Measurements from ENCODE around the gene PDLIM5. TPM values are rescaled to one million over a fixed set of nuclear protein-coding genes. Genes with fewer than 3 reads are reported as not detected.

The PDLIM5 gene
- total and polyA plus RNA-seq, 4 experiments from 2014 or later: 37.4 to 57.5 (median 44.6) TPM

DNA sequence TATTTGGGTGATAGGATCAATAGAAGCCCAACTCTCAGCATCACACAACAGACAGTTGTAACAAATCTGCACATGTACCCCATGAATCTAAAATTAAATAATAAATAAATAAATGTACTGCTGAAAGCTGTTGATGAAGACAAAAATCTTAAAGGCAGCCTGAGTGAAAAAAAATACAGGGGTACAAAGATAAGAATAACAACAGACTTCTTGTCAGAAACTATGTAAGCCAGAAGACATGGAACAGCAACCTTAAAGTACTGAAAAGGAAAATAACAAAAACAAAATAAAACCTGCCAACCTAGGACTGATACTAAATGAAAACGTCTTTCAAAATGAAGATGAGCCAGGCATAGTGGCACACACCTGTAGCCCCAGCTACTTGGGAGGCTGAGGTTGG, 25.0 kb upstream of the PDLIM5 start:
- ChIA-PET POLR2A (ENCODE audit: partially characterized antibody) (no interaction called here), CTCF (ENCODE audit: partially characterized antibody) (interaction anchor here (2.3 kb wide), 1 partner anchor 19 kb away, joined by 7 read pairs; no protein-coding TSS in a partner anchor)
- Mint-ChIP-seq H3K4me3 (no peak overlapping the region), H3K27ac (no peak overlapping the region), H3K4me1 (no peaks in the 10 kb centered on the region), H3K27me3 (peaks cover 9 to 15% of the 10 kb centered on the region in 2 donors), H3K36me3 (peaks cover 0 to 2% of the 10 kb centered on the region in 2 donors), H3K9me3 (peaks cover 5 to 48% (median 34%) of the 10 kb centered on the region in 8 donors)
- Histone ChIP-seq H3K9me3 (ENCODE audit: control insufficient read depth in 1 of 2, low read length in 2 of 2) (no peaks in the 10 kb centered on the region), H3K4me1 (ENCODE audit: insufficient read depth, low read length) (no peaks in the 10 kb centered on the region), H3K27ac (ENCODE audit: low read depth, low read length) (no peak overlapping the region), H3K4me3 (ENCODE audit: low read length in 2 of 2) (no peak overlapping the region), H3K36me3 (ENCODE audit: insufficient read depth, low read length) (no peaks in the 10 kb centered on the region), H3K27me3 (ENCODE audit: insufficient read depth, low read length) (no peaks in the 10 kb centered on the region)
- intact Hi-C loops (cut with micrococcal nuclease): no loop called here
- DNase-seq: no peak

DNA sequence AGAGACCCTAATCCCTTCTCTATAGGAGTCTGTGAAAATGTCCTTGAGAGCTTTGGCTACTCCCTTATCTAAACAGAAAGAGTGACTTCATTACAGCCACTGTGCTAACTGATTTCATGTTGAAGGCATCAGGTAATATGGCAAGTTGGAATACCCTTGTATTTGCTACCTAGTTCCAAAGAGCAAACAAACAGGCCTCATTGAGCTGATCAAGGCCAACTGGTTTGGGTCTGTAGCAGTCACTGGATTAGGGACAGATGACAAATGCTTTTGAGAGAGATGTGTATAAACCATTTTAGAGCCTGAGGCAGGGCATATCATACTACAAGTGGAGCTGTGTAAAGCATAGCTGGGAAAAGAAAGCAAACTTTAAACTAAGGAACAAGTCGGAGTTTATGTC, 22.9 kb upstream of the PDLIM5 start:
- POLR2A ChIA-PET (ENCODE audit: partially characterized antibody): no interaction called here

DNA sequence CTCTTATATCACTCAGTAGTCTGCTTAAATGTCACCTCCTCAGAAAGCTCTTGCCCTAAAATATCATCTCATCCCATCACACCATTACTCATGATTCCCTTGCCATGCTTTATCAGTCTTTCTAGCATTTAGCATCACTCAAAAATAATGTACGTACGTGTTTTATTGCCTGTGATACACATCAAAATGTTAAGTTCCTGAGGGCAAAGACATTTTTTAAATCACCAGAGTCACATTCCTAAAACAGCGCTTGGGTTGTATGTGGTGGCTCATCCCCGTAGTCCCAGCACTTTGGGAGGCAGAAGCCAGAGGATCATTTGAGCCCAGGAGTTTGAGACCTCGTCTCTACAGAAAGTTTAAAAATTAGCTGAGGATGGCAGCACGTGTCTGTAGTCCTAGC, 21.3 kb upstream of the PDLIM5 start:
- POLR2A ChIA-PET (ENCODE audit: partially characterized antibody): no interaction called here
- H3K9me3 Mint-ChIP-seq: peaks cover 5 to 23% (median 15%) of the 10 kb centered on the region in 8 donors
- intact Hi-C loops (cut with micrococcal nuclease): no loop called here
- CTCF ChIA-PET (ENCODE audit: partially characterized antibody): interaction anchor here (0.8 to 2.0 kb wide), 2 partner anchors 8 to 23 kb away, joined by 3 to 7 read pairs; no protein-coding TSS in a partner anchor
- DNase-seq: no peak
- H3K27ac Mint-ChIP-seq: no peak overlapping the region
- H3K36me3 Mint-ChIP-seq: peaks cover 0 to 1% of the 10 kb centered on the region in 2 donors
- Histone ChIP-seq H3K36me3 (ENCODE audit: insufficient read depth, low read length) (no peaks in the 10 kb centered on the region), H3K4me1 (ENCODE audit: insufficient read depth, low read length) (no peaks in the 10 kb centered on the region), H3K27ac (ENCODE audit: low read depth, low read length) (no peak overlapping the region), H3K4me3 (ENCODE audit: low read length in 2 of 2) (no peak overlapping the region), H3K9me3 (ENCODE audit: control insufficient read depth in 1 of 2, low read length in 2 of 2) (no peaks in the 10 kb centered on the region), H3K27me3 (ENCODE audit: insufficient read depth, low read length) (no peaks in the 10 kb centered on the region)
- no peak overlapping the region for H3K4me3 Mint-ChIP-seq
- H3K27me3 Mint-ChIP-seq: peaks cover 3 to 5% of the 10 kb centered on the region in 2 donors
- no peaks in the 10 kb centered on the region for H3K4me1 Mint-ChIP-seq

More for the DNA sequence above, 22.9 kb upstream of the PDLIM5 start:
- no peak for DNase-seq
- Histone ChIP-seq H3K4me3 (ENCODE audit: low read length in 2 of 2) (no peak overlapping the region), H3K36me3 (ENCODE audit: insufficient read depth, low read length) (no peaks in the 10 kb centered on the region), H3K27me3 (ENCODE audit: insufficient read depth, low read length) (no peaks in the 10 kb centered on the region), H3K27ac (ENCODE audit: low read depth, low read length) (no peak overlapping the region), H3K4me1 (ENCODE audit: insufficient read depth, low read length) (no peaks in the 10 kb centered on the region), H3K9me3 (ENCODE audit: control insufficient read depth in 1 of 2, low read length in 2 of 2) (no peaks in the 10 kb centered on the region)
- no peaks in the 10 kb centered on the region for H3K4me1 Mint-ChIP-seq
- no peak overlapping the region for H3K4me3 Mint-ChIP-seq
- no peak overlapping the region for H3K27ac Mint-ChIP-seq
- H3K9me3 Mint-ChIP-seq: peaks cover 5 to 35% (median 23%) of the 10 kb centered on the region in 8 donors
- H3K27me3 Mint-ChIP-seq: peaks cover 1 to 2% of the 10 kb centered on the region in 2 donors
- intact Hi-C loops (cut with micrococcal nuclease): no loop called here
- CTCF ChIA-PET (ENCODE audit: partially characterized antibody): interaction anchor here (1.1 kb wide), 1 partner anchor 22 kb away, joined by 3 read pairs; no protein-coding TSS in a partner anchor
- H3K36me3 Mint-ChIP-seq: peaks cover 0 to 2% of the 10 kb centered on the region in 2 donors

DNA sequence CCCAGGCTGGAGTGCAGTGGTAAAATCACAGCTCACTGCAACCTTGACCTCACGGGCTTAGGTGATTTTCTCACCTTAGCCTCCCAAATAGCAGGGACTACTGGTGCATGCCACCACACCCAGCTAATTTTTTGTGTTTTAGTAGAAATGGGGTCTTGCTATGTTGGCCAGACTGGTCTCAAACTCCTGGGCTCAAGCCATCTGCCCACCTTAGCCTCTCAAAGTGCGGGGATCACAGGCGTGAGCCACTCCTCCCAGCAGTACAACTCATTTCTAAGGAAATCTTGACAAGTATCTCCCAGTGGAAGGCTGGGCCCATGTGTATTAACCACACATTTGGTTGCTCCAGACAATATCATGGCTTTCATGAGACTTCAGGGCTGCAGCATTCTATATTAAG, 20.4 kb upstream of the PDLIM5 start:
- H3K4me1 Mint-ChIP-seq: no peaks in the 10 kb centered on the region
- Histone ChIP-seq H3K27ac (ENCODE audit: low read depth, low read length) (no peak overlapping the region), H3K4me3 (ENCODE audit: low read length in 2 of 2) (no peak overlapping the region), H3K9me3 (ENCODE audit: control insufficient read depth in 1 of 2, low read length in 2 of 2) (no peaks in the 10 kb centered on the region), H3K27me3 (ENCODE audit: insufficient read depth, low read length) (no peaks in the 10 kb centered on the region), H3K4me1 (ENCODE audit: insufficient read depth, low read length) (no peaks in the 10 kb centered on the region), H3K36me3 (ENCODE audit: insufficient read depth, low read length) (no peaks in the 10 kb centered on the region)
- DNase-seq: no peak
- H3K4me3 Mint-ChIP-seq: no peak overlapping the region
- H3K27ac Mint-ChIP-seq: no peak overlapping the region
- ChIA-PET CTCF (ENCODE audit: partially characterized antibody) (interaction anchor here (0.8 to 2.0 kb wide), 2 partner anchors 9 to 24 kb away, joined by 3 to 7 read pairs; no protein-coding TSS in a partner anchor), POLR2A (ENCODE audit: partially characterized antibody) (interaction anchor here (0.7 kb wide), 1 partner anchor 23 kb away, joined by 3 read pairs; no protein-coding TSS in a partner anchor)
- no peaks in the 10 kb centered on the region for H3K36me3 Mint-ChIP-seq
- intact Hi-C loops (cut with micrococcal nuclease): no loop called here
- peaks cover 4 to 13% (median 6%) of the 10 kb centered on the region in 8 donors for H3K9me3 Mint-ChIP-seq
- H3K27me3 Mint-ChIP-seq: peaks cover 3 to 5% of the 10 kb centered on the region in 2 donors

DNA sequence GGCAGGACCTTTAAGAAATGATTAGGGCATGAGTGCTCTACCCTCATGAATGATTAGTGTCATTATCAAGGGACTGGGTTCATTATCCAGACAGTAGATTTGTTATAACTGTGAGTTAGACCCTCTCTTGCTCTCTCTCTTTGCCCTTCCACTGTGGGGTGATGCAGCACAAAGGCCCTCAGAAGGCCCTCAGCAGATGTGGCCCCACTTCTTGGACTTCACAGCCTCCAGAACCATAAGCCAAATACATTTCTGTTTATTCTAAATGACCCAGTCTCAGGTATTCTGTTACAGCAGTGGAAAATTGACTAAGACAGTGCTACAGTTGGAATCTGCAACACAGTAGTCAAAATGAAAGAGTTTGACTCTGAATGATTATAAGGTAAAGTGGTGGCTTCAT, 17.2 kb upstream of the PDLIM5 start:
- Histone ChIP-seq H3K4me3 (ENCODE audit: low read length in 2 of 2) (no peak overlapping the region), H3K9me3 (ENCODE audit: control insufficient read depth in 1 of 2, low read length in 2 of 2) (no peaks in the 10 kb centered on the region), H3K36me3 (ENCODE audit: insufficient read depth, low read length) (no peaks in the 10 kb centered on the region), H3K4me1 (ENCODE audit: insufficient read depth, low read length) (no peaks in the 10 kb centered on the region), H3K27me3 (ENCODE audit: insufficient read depth, low read length) (no peaks in the 10 kb centered on the region), H3K27ac (ENCODE audit: low read depth, low read length) (no peak overlapping the region)
- Mint-ChIP-seq H3K27ac (no peak overlapping the region), H3K9me3 (peaks cover 0 to 3% (median 0%) of the 10 kb centered on the region in 8 donors), H3K4me1 (no peaks in the 10 kb centered on the region), H3K4me3 (no peak overlapping the region), H3K27me3 (peaks cover 3 to 5% of the 10 kb centered on the region in 2 donors), H3K36me3 (no peaks in the 10 kb centered on the region)
- no peak for DNase-seq
- POLR2A ChIA-PET (ENCODE audit: partially characterized antibody): no interaction called here
- intact Hi-C loops (cut with micrococcal nuclease): no loop called here
- CTCF ChIA-PET (ENCODE audit: partially characterized antibody): no interaction called here

DNA sequence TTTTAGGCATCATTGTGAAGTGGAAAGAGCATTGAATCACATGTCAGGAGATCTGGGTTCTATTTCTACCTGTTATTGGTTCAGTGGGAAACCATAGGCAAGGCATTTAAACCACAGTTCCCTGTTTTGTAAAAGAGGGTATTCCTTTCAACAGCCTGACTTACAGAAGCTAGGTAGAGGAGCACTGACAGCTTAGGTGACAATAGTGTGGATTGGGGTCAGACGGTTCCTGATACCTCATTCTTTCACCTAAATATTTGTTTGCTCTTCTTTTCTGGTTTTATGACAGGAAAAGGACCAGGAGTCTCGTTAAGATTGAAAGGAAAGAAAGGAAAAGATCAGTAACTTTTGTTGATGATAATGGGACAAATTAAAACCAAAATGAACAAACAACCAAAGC, 15.9 kb upstream of the PDLIM5 start:
- no peak overlapping the region for H3K4me3 Mint-ChIP-seq
- no peaks in the 10 kb centered on the region for H3K36me3 Mint-ChIP-seq
- Histone ChIP-seq H3K4me3 (ENCODE audit: low read length in 2 of 2) (no peak overlapping the region), H3K9me3 (ENCODE audit: control insufficient read depth in 1 of 2, low read length in 2 of 2) (no peaks in the 10 kb centered on the region), H3K27ac (ENCODE audit: low read depth, low read length) (no peak overlapping the region), H3K36me3 (ENCODE audit: insufficient read depth, low read length) (no peaks in the 10 kb centered on the region), H3K27me3 (ENCODE audit: insufficient read depth, low read length) (no peaks in the 10 kb centered on the region), H3K4me1 (ENCODE audit: insufficient read depth, low read length) (no peaks in the 10 kb centered on the region)
- no peaks in the 10 kb centered on the region for H3K4me1 Mint-ChIP-seq
- H3K27ac Mint-ChIP-seq: no peak overlapping the region
- intact Hi-C loops (cut with micrococcal nuclease): no loop called here
- CTCF ChIA-PET (ENCODE audit: partially characterized antibody): no interaction called here
- peaks cover 3 to 4% of the 10 kb centered on the region in 2 donors for H3K27me3 Mint-ChIP-seq
- no peak for DNase-seq
- H3K9me3 Mint-ChIP-seq: peaks cover 0 to 3% (median 0%) of the 10 kb centered on the region in 8 donors
- POLR2A ChIA-PET (ENCODE audit: partially characterized antibody): no interaction called here

DNA sequence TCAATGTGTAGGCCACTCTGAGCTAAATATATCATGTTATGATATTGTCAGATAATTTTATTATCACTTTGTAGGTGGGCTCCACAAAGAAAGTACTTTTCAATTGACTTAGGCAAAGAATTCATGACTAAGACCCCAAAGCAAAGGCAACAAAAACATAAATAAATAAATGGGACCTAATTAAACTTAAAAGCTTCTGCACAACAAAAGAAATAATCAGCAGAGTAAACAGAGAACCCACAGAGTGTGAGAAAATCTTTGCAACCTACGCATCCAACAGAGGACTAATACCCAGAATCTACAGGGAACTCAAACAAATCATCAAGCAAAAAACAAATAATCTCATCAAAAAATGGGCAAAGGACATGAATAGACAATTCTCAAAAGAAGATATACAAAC, 15.2 kb upstream of the PDLIM5 start:
- ChIA-PET CTCF (ENCODE audit: partially characterized antibody) (no interaction called here), POLR2A (ENCODE audit: partially characterized antibody) (no interaction called here)
- H3K4me3 ChIP-seq (ENCODE audit: low read length in 2 of 2): no peak overlapping the region
- H3K27ac Mint-ChIP-seq: no peak overlapping the region
- H3K4me3 Mint-ChIP-seq: no peak overlapping the region
- H3K27me3 Mint-ChIP-seq: peaks cover 3 to 4% of the 10 kb centered on the region in 2 donors
- H3K27ac ChIP-seq (ENCODE audit: low read depth, low read length): no peak overlapping the region
- no peaks in the 10 kb centered on the region for H3K27me3 ChIP-seq (ENCODE audit: insufficient read depth, low read length)
- no peaks in the 10 kb centered on the region for H3K9me3 ChIP-seq (ENCODE audit: control insufficient read depth in 1 of 2, low read length in 2 of 2)
- H3K4me1 ChIP-seq (ENCODE audit: insufficient read depth, low read length): no peaks in the 10 kb centered on the region
- H3K36me3 ChIP-seq (ENCODE audit: insufficient read depth, low read length): no peaks in the 10 kb centered on the region
- intact Hi-C loops (cut with micrococcal nuclease): no loop called here
- peaks cover 0 to 3% (median 0%) of the 10 kb centered on the region in 8 donors for H3K9me3 Mint-ChIP-seq
- H3K4me1 Mint-ChIP-seq: no peaks in the 10 kb centered on the region
- no peaks in the 10 kb centered on the region for H3K36me3 Mint-ChIP-seq
- peak in 1 of 5 donors; percentile 17 for DNase-seq

Data from CD4-positive, alpha-beta memory T cell (primary cell).